GM12878 (cell line): ENCODE data around the gene TPCN1. TPM values are rescaled to one million over a fixed set of nuclear protein-coding genes. Genes with fewer than 3 reads are reported as not detected.
A peak's percentile ranks its signal among the peaks of the same experiment; 100 is the strongest.

Experiments used
- ATAC-seq: fragments of 200-7000 bp; cut with Tn5 transposase; 3 replicates; pipeline ENCODE4 v1.9.1; 2020; ENCODE audit warnings: mild to moderate bottlenecking, moderate library complexity
- BruUV-seq: library from RNA; stranded (reverse); fragments of 400-500 nt; replicated peaks from 2 replicates; lab custom pipeline; 2021; lab: Mats Ljungman, UMichigan
- CTCF ChIA-PET: fragments of 300-600 bp; sonication (Branson Sonifier 250); formaldehyde crosslinking; extraction: SDS; loops from one replicate; lab custom pipeline; 2021; ENCODE audit warnings: inconsistent platforms; lab: Yijun Ruan, JAX
- POLR2A ChIA-PET: fragments of 350-600 bp; formaldehyde crosslinking; extraction: SDS; loops from one replicate; lab custom pipeline; 2021; ENCODE audit warnings: inconsistent platforms; lab: Charles Lee
- RAD21 ChIA-PET: fragments of 300-600 bp; sonication (Branson Sonifier 250); formaldehyde crosslinking; loops from one replicate; lab custom pipeline; 2023; ENCODE audit warnings: antibody characterized with exemption; ENCODE audit not compliant: unreplicated experiment; lab: Charles Lee
- SMC1A ChIA-PET: fragments of 300-600 bp; sonication (Branson Sonifier 250); formaldehyde crosslinking; loops from one replicate; lab custom pipeline; 2023; ENCODE audit not compliant: unreplicated experiment, uncharacterized antibody; lab: Charles Lee
- DNase-seq: peaks from one replicate; pipeline ENCODE4 v3.0.0-alpha.2; 2011; ENCODE audit warnings: low read depth, low spot score
- FAIRE-seq: peaks from 3 replicates; lab custom pipeline; 2011; peaks lifted over from hg19 to GRCh38; lab: Jason Lieb, UNC
- H2AFZ ChIP-seq: 2 replicates; pipeline ENCODE4 v1.6.0; 2011; ENCODE audit warnings: low read depth, low read length, control low read depth; ENCODE audit not compliant: control insufficient read depth
- H3K27ac ChIP-seq: 2 replicates; pipeline ENCODE4 v1.5.1; 2011; ENCODE audit warnings: control low read depth; ENCODE audit not compliant: control insufficient read depth, insufficient read depth
- H3K27me3 ChIP-seq, 2 experiments: replicated peaks in 1 of 2; 2 replicates each; pipeline versions ENCODE4 v1.6.0 to v1.6.1; 2011; ENCODE audit warnings: low read length in 1 of 2; ENCODE audit not compliant: control insufficient read depth in 2 of 2, insufficient read depth in 2 of 2
- H3K36me3 ChIP-seq, 2 experiments: 2 replicates each; pipeline ENCODE4 v1.5.1; 2011; ENCODE audit warnings: low read length in 1 of 2; ENCODE audit not compliant: control insufficient read depth in 2 of 2, insufficient read depth in 2 of 2
- H3K4me1 ChIP-seq: 2 replicates; pipeline ENCODE4 v1.6.1; 2011; ENCODE audit warnings: mild to moderate bottlenecking, low read length, moderate library complexity, mixed read lengths; ENCODE audit not compliant: control insufficient read depth, insufficient read depth
- H3K4me2 ChIP-seq: 2 replicates; pipeline ENCODE4 v1.6.0; 2011; ENCODE audit warnings: control low read depth; ENCODE audit not compliant: control insufficient read depth, insufficient read depth
- H3K4me3 ChIP-seq: fragments of 200-600 bp; sonication (generic); 2 replicates; pipeline ENCODE4 v1.5.1; 2016
- H3K79me2 ChIP-seq: 2 replicates; pipeline ENCODE4 v1.6.0; 2011; ENCODE audit warnings: low read length; ENCODE audit not compliant: control insufficient read depth, insufficient read depth
- H3K9ac ChIP-seq: 2 replicates; pipeline ENCODE4 v1.8.0; 2011; ENCODE audit warnings: low read length, control low read depth, mixed read lengths; ENCODE audit not compliant: control insufficient read depth, insufficient read depth
- H3K9me3 ChIP-seq: replicated peaks from 3 replicates; pipeline ENCODE4 v1.5.1; 2011; ENCODE audit warnings: mild to moderate bottlenecking, low read length; ENCODE audit not compliant: control insufficient read depth, insufficient read depth
- H4K20me1 ChIP-seq: 2 replicates; pipeline ENCODE4 v1.6.0; 2011; ENCODE audit not compliant: control insufficient read depth, insufficient read depth
- IRF4 ChIP-seq: IDR thresholded peaks from 2 replicates; pipeline ENCODE4 v1.6.1; 2011; ENCODE audit warnings: low read depth, low read length
- MAX ChIP-seq: IDR thresholded peaks from 2 replicates; pipeline ENCODE4 v1.6.1; 2012; ENCODE audit warnings: low read depth, low read length, improper control_type of control experiment
- NFIC ChIP-seq: IDR thresholded peaks from 2 replicates; pipeline ENCODE4 v1.6.1; 2012; ENCODE audit warnings: low read depth, mild to moderate bottlenecking, inconsistent platforms, low read length, moderate library complexity
- PBX3 ChIP-seq: IDR thresholded peaks from 2 replicates; pipeline ENCODE4 v1.6.1; 2011; ENCODE audit warnings: mild to moderate bottlenecking, low read depth, low read length, moderate library complexity; ENCODE audit not compliant: insufficient replicate concordance
- POLR2A ChIP-seq: IDR thresholded peaks from 2 replicates; pipeline ENCODE4 v1.6.1; 2011; ENCODE audit warnings: low read depth, mild to moderate bottlenecking, low read length
- SREBF2 ChIP-seq: IDR thresholded peaks from 2 replicates; pipeline ENCODE4 v1.6.1; 2012; ENCODE audit warnings: mild to moderate bottlenecking, low read length
- USF1 ChIP-seq: IDR thresholded peaks from 2 replicates; pipeline ENCODE4 v1.6.1; 2011; ENCODE audit warnings: borderline replicate concordance, low read depth, mild to moderate bottlenecking, moderate library complexity, mixed read lengths, low read length; ENCODE audit not compliant: insufficient read depth; ENCODE audit errors: extremely low read length
- ZBTB4 ChIP-seq: fragments of 450-650 bp; formaldehyde crosslinking; IDR thresholded peaks from 2 replicates; pipeline ENCODE4 v1.4.0; 2022; ENCODE audit warnings: mild to moderate bottlenecking, moderate library complexity
- WGBS: methylation state at CpG from one replicate; pipeline ENCODE4 v1.1.6; 2016; ENCODE audit warnings: low lambda C conversion rate; ENCODE audit not compliant: insufficient replicate concordance, insufficient coverage; ENCODE audit errors: missing lambda C conversion rate; 5-methylcytosine and 5-hydroxymethylcytosine counted together
- in situ Hi-C: fragments of 300-500 bp; cut with MboI; formaldehyde crosslinking; loops from 9 replicates; pipeline ENCODE4 v1.14.3; 2018; ENCODE audit warnings: mixed read lengths
- intact Hi-C: fragments of 100-400 bp; cut with micrococcal nuclease; formaldehyde crosslinking; loops from one replicate; pipeline ENCODE4 v1.14.2; 2022; ENCODE audit not compliant: unreplicated experiment
- polyA plus RNA-seq, 11 experiments: library from polyadenylated mRNA; depleted of rRNA in 4 of 11; unstranded in 6 of 11; stranded (reverse) in 5 of 11; fragments of >200 nt; fragmentation: Nextera tagmentation in 4 of 11; fragmentation: Illumina TruSeq in 1 of 11; extraction: Ambion mirVana in 4 of 11; extraction: Trizol in 1 of 11; gene quantifications; 1 replicate in 1 of 11; 2 replicates in 10 of 11; pipeline versions ENCODE4 v1.2.1 to v1.2.3, GENCODE V29; 2011 to 2016; ENCODE audit warnings: inconsistent platforms in 2 of 11, missing spikeins in 2 of 11, low read depth in 1 of 11
- total RNA-seq, 4 experiments: library from RNA; depleted of rRNA in 3 of 4; stranded (reverse); fragments of >200 nt in 3 of 4; fragmentation: Illumina TruSeq in 1 of 4; extraction: Trizol in 1 of 4; gene quantifications; 2 replicates each; pipeline versions ENCODE4 v1.2.1 to v1.2.3, GENCODE V29; 2013 to 2021

TPCN1 gene
- total and polyA plus RNA-seq, 10 of the 15 experiments (the other 5 are each of a cell fraction or from before 2014, with no cell fraction given) = 0.79 to 30.9 (median 19.4) TPM

GRCh38 chr12:113195598-113195997, 25.7 kb upstream of the TPCN1 start:
- in situ Hi-C loops = loop anchor here (5.0 kb wide), 1 partner anchor 227 kb away; the partner anchor contains the start of gene SDSL
- ChIA-PET POLR2A (interaction anchor here (1.1 to 1.4 kb wide), 2 partner anchors 12 to 27 kb away, joined by 3 to 6 read pairs; partner anchors contain the start of gene TPCN1), RAD21 (interaction anchor here (0.8 to 1.9 kb wide), 5 partner anchors 9 to 230 kb away, joined by 3 to 9 read pairs (median 6); no protein-coding TSS in a partner anchor), SMC1A (interaction anchor here (0.8 to 2.5 kb wide), 11 partner anchors 8 to 230 kb away, joined by 3 to 13 read pairs (median 4); partner anchors contain the start of genes DDX54, RITA1 and SDSL), CTCF (interaction anchor here (0.6 to 4.2 kb wide), 11 partner anchors 9 to 230 kb away, joined by 3 to 24 read pairs (median 5); partner anchors contain the start of gene SDSL)
- 0 out of 2 replicates have a peak, but pooled peaks have one; percentile 7 for TF ChIP-seq POLR2A
- no peak for TF ChIP-seq NFIC
- Histone ChIP-seq H4K20me1 (no peaks in the 10 kb centered on the region), H3K9me3 (no peaks in the 10 kb centered on the region), H3K9ac (no peak overlapping the region), H3K27me3 (no peaks in the 10 kb centered on the region), H3K27ac (no peak overlapping the region), H3K36me3 (peaks cover 4% of the 10 kb centered on the region in 2 experiments), H3K4me3 (no peak overlapping the region), H3K4me1 (no peaks in the 10 kb centered on the region), H2AFZ (no peak overlapping the region), H3K4me2 (no peak overlapping the region), H3K79me2 (no peaks in the 10 kb centered on the region)
- intact Hi-C loops = loop anchor here (5.0 to 10.0 kb wide), 2 partner anchors 79 to 117 kb away; no protein-coding TSS in a partner anchor
- no TSS peak for BruUV-seq
- DNase-seq = no peak
- FAIRE-seq = no peak
- 93% methylated on average over 13 of the region's 13 CpGs for WGBS
- no peak for ATAC-seq

- H3K4me2 ChIP-seq = no peak overlapping the region
- SMC1A ChIA-PET = interaction anchor here (0.9 to 2.5 kb wide), 7 partner anchors 20 to 117 kb away, joined by 3 to 13 read pairs (median 5); no protein-coding TSS in a partner anchor
- H3K4me1 ChIP-seq = no peaks in the 10 kb centered on the region
- H3K4me3 ChIP-seq = no peak overlapping the region
- FAIRE-seq = no peak
- no peak overlapping the region for H3K27ac ChIP-seq
- H3K27me3 ChIP-seq = no peaks in the 10 kb centered on the region
- no peak for DNase-seq
- no peak overlapping the region for H2AFZ ChIP-seq
- CTCF ChIA-PET = interaction anchor here (0.6 to 4.2 kb wide), 14 partner anchors 8 to 793 kb away, joined by 3 to 24 read pairs (median 4); partner anchors contain the start of gene SDSL
- H3K9ac ChIP-seq = no peak overlapping the region
- POLR2A ChIA-PET = no interaction called here
- no TSS peak for BruUV-seq
- 78% methylated on average over 7 of the region's 7 CpGs for WGBS
- no peaks in the 10 kb centered on the region for H3K9me3 ChIP-seq
- intact Hi-C loops = loop anchor here (2.0 to 10.0 kb wide), 3 partner anchors 36 to 116 kb away; no protein-coding TSS in a partner anchor
- no peaks in the 10 kb centered on the region for H4K20me1 ChIP-seq
- peaks cover 0 to 4% of the 10 kb centered on the region in 2 experiments; a peak in 3 of 4 replicates for H3K36me3 ChIP-seq
- in situ Hi-C loops = loop anchor here (5.0 kb wide), 1 partner anchor 226 kb away; the partner anchor contains the start of gene SDSL
- no peaks in the 10 kb centered on the region for H3K79me2 ChIP-seq
- RAD21 ChIA-PET = interaction anchor here (0.9 to 2.3 kb wide), 7 partner anchors 12 to 229 kb away, joined by 3 to 9 read pairs (median 6); no protein-coding TSS in a partner anchor
- ATAC-seq = peak; percentile 6; the same call in 1 of the 3 replicates
- TF ChIP-seq USF1 (no peak), SREBF2 (no peak), PBX3 (no peak), MAX (no peak), IRF4 (no peak), ZBTB4 (CRISPR knock-in tag) (no peak)
Measured at GRCh38 chr12:113196582-113196981, 24.7 kb upstream of the TPCN1 start.
